BLaER1 (cell line): ENCODE measurements around the gene PODXL.
"Not testable (repeated sequence)": the region's sequence is repeated elsewhere in the genome, so short reads cannot be mapped to it uniquely, and the experiment has no call there.

Experiments used
- H3K27ac ChIP-seq: shearing (Covaris generic); formaldehyde crosslinking; 2 replicates; pipeline ENCODE4 v1.8.1; 2022
- H3K27me3 ChIP-seq: shearing (Covaris generic); formaldehyde crosslinking; 2 replicates; pipeline ENCODE4 v1.8.1; 2022
- H3K36me3 ChIP-seq: shearing (Covaris generic); formaldehyde crosslinking; 2 replicates; pipeline ENCODE4 v1.8.1; 2022
- H3K4me1 ChIP-seq: shearing (Covaris generic); formaldehyde crosslinking; 2 replicates; pipeline ENCODE4 v1.8.1; 2022
- H3K4me2 ChIP-seq: shearing (Covaris generic); formaldehyde crosslinking; 2 replicates; pipeline ENCODE4 v1.8.1; 2022
- H3K4me3 ChIP-seq: shearing (Covaris generic); formaldehyde crosslinking; 2 replicates; pipeline ENCODE4 v1.8.1; 2022
- H3K9ac ChIP-seq: shearing (Covaris generic); formaldehyde crosslinking; 2 replicates; pipeline ENCODE4 v1.8.1; 2022
- H3K9me3 ChIP-seq: shearing (Covaris generic); formaldehyde crosslinking; 2 replicates; pipeline ENCODE4 v1.8.1; 2022
- H4K20me1 ChIP-seq: shearing (Covaris generic); formaldehyde crosslinking; 2 replicates; pipeline ENCODE4 v1.8.1; 2022
- Cebpa-rat ChIP-seq: shearing (Covaris generic); IDR thresholded peaks from 2 replicates; pipeline ENCODE4 v1.8.1; 2022

The PODXL gene

DNA sequence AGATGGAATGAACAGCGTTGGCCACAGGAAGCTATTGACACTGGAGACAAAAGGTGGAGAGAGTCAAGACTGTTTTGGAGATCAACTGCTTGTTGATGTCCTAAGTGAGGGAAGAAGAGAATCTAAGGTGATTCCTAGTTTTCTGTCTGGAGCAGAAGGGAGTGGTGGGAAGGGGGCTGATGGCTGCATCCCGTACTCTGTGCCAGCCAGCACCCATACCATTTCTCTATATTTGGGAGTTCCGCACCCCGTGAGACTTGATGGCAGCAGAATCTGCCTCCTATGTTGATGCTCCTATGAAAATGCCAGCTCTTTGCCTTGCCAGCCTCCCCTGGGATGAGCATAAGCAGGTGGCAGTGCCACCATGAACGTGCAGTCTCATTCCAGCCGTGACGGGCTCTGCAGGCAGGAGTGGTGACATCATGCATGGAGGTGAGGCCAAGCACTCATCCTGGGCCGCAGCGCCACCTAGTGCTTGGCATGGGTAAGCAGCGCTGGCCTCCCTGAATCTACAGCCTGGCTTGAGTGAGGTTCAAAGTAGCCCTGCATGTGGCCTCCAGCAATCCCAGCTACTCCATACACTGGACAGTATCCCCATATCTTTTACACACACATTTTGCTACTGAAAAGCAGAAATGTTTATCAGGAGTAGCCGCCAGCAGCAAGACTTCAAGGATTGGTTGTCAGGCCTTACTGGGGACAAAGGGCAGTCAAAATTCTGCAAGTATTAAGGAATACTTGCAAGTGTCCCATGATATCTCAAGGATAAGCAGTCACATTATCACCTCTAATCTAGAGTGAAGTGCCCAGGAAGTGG lies 43.0 kb downstream of the PODXL start:
- Histone ChIP-seq H3K4me3 (no peak overlapping the region), H3K4me2 (peak overlapping the region; percentile 61), H3K36me3 (peaks cover 25% of the 10 kb centered on the region), H3K9me3 (no peaks in the 10 kb centered on the region), H3K9ac (no peak overlapping the region), H3K27ac (no peak overlapping the region), H3K4me1 (peaks cover 35% of the 10 kb centered on the region), H3K27me3 (no peaks in the 10 kb centered on the region), H4K20me1 (peaks cover 15% of the 10 kb centered on the region; the same call in 1 of the 2 replicates)
- TF ChIP-seq Cebpa-rat: no peak

DNA sequence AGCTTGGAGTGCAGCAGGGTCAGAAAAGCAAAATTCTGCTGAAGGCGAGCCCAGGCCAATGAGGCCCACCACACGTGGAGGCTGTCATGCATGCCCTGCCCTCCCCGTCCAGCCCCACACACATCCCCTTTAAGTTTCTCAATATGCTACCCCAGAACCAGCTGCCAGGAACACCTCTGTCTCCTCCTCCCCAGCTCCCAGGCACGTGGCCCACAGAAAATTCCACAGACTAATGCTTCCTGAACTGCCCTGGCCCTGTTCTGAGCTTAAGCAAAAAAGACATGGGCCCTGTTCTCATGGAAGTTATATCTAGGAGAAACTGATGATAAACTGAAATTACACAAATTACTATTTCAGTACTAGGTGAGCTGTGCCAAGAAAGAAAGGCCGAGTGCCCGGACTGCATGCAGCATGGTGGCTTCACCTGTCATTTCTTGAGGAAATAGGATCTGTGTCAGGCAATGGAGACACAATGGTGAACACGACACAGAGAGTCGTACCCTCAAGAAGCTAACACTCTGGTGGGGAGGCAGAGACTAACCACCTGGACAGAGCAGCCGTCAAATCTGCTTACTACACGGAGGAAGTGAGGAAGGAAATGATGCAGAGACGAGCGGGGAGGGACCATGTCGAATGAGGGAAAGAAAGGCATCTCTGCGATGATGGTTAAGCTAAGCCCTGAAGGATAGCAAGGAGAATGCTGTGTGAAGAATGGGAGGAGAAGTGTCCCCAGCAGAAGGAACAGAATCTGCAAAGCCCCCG lies 44.5 kb downstream of the PODXL start:
- Histone ChIP-seq H3K27ac (no peak overlapping the region), H3K36me3 (peaks cover 29% of the 10 kb centered on the region), H4K20me1 (peaks cover 15% of the 10 kb centered on the region; the same call in 1 of the 2 replicates), H3K27me3 (no peaks in the 10 kb centered on the region), H3K9ac (no peak overlapping the region), H3K4me3 (no peak overlapping the region), H3K9me3 (no peaks in the 10 kb centered on the region), H3K4me2 (peak overlapping the region; percentile 61), H3K4me1 (peaks cover 41% of the 10 kb centered on the region)
- TF ChIP-seq Cebpa-rat: no peak

DNA sequence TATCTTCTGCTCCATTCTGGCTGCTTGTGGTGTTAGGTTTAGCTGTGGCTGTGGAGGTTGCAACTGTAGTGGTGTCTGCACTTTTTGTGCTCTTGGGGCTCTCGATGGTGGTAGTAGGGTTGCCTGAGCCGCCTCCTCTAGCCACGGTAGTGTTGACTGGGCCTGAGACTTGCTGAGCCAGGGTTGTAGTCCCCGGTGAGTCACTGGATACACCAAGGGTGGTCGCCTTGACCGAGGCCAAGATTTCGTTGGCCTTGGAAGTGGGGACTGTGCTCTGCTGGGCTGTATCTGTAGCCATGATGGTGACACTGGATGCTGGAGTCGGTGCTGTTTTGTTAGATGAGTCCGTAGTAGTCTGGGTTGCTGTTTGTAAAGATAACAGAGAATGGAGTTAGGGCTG lies 45.4 kb downstream of the PODXL start:
- Histone ChIP-seq H3K27ac (no peak overlapping the region), H3K36me3 (peaks cover 38% of the 10 kb centered on the region), H3K4me3 (no peak overlapping the region), H3K9me3 (no peaks in the 10 kb centered on the region), H3K27me3 (no peaks in the 10 kb centered on the region), H3K9ac (no peak overlapping the region), H4K20me1 (peaks cover 15% of the 10 kb centered on the region; the same call in 1 of the 2 replicates), H3K4me2 (no peak overlapping the region), H3K4me1 (peaks cover 41% of the 10 kb centered on the region)
- TF ChIP-seq Cebpa-rat: no peak

GRCh38 chr7:131509781-131510180 lies 46.6 kb downstream of the PODXL start:
- Histone ChIP-seq H3K9ac (no peak overlapping the region), H3K27me3 (no peaks in the 10 kb centered on the region), H3K27ac (no peak overlapping the region), H3K4me3 (no peak overlapping the region), H4K20me1 (peaks cover 15% of the 10 kb centered on the region; the same call in 1 of the 2 replicates), H3K36me3 (peaks cover 51% of the 10 kb centered on the region), H3K9me3 (no peaks in the 10 kb centered on the region), H3K4me1 (peaks cover 41% of the 10 kb centered on the region), H3K4me2 (no peak overlapping the region)
- TF ChIP-seq Cebpa-rat: no peak

- no peaks in the 10 kb centered on the region for H3K9me3 ChIP-seq
- H3K4me1 ChIP-seq: peaks cover 39% of the 10 kb centered on the region
- peaks cover 59% of the 10 kb centered on the region for H3K36me3 ChIP-seq
- H3K4me2 ChIP-seq: no peak overlapping the region
- H3K27ac ChIP-seq: no peak overlapping the region
- H3K4me3 ChIP-seq: no peak overlapping the region
- H4K20me1 ChIP-seq: peaks cover 15% of the 10 kb centered on the region; the same call in 1 of the 2 replicates
- no peak overlapping the region for H3K9ac ChIP-seq
- no peaks in the 10 kb centered on the region for H3K27me3 ChIP-seq
- no peak for TF ChIP-seq Cebpa-rat
Observed at GRCh38 chr7:131508754-131509486, 47.5 kb downstream of the PODXL start.

DNA sequence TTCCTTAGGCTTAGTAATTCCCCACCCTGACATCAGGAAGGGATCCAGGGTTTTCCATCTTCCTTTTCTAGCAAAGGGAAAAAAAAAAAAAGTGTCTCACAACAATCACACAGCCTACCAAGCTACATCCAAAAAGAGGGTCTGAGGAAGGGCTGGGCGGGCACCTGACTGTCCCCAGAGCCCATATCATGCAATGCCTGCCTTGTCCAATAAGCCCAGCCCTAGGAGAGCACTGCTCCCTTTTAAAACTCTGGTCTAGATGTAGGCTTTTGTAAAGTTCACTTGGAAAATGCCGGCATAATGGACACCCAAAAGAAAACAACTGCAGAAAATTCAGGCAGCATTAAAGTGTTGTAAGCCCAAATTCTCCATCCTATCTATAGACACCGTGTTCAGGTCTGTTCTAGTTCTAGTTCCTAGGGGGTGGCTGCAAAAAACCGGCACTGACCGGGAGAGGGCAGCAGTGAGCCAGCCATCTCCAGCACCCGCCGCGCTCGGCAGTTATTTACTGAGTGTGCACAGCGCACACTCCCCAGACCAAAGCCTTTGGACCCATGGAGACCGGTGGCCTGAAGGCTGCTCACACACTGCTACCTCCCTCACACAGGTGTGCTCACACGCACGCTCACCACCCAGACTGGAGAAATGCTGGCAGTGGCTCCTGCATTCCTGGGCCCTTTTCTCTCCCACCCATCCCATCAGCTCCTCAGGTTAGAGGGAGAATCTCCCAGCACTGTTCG lies 48.7 kb downstream of the PODXL start:
- H3K9ac ChIP-seq: no peak overlapping the region
- peak overlapping the region; percentile 20; the same call in 1 of the 2 replicates for H3K4me2 ChIP-seq
- no peaks in the 10 kb centered on the region for H3K9me3 ChIP-seq
- H3K4me3 ChIP-seq: no peak overlapping the region
- H3K27me3 ChIP-seq: no peaks in the 10 kb centered on the region
- no peak overlapping the region for H3K27ac ChIP-seq
- peaks cover 67% of the 10 kb centered on the region for H3K36me3 ChIP-seq
- H4K20me1 ChIP-seq: peaks cover 8% of the 10 kb centered on the region; the same call in 1 of the 2 replicates
- no peak for TF ChIP-seq Cebpa-rat
- peaks cover 37% of the 10 kb centered on the region for H3K4me1 ChIP-seq

- H3K9ac ChIP-seq: no peak overlapping the region
- TF ChIP-seq Cebpa-rat: no peak
- H3K4me1 ChIP-seq: peaks cover 37% of the 10 kb centered on the region
- no peak overlapping the region for H3K4me3 ChIP-seq
- no peak overlapping the region for H3K4me2 ChIP-seq
- H3K36me3 ChIP-seq: peaks cover 67% of the 10 kb centered on the region
- no peak overlapping the region for H3K27ac ChIP-seq
- H3K27me3 ChIP-seq: no peaks in the 10 kb centered on the region
- H3K9me3 ChIP-seq: no peaks in the 10 kb centered on the region
- H4K20me1 ChIP-seq: 0 out of 2 replicates have a peak, but pooled peaks cover 9% of the 10 kb centered on the region
Observed at GRCh38 chr7:131506597-131506996, 49.8 kb downstream of the PODXL start.

- Histone ChIP-seq H3K36me3 (peaks cover 62% of the 10 kb centered on the region), H3K9me3 (no peaks in the 10 kb centered on the region), H3K4me1 (peaks cover 44% of the 10 kb centered on the region), H3K27me3 (no peaks in the 10 kb centered on the region), H4K20me1 (peaks cover 14% of the 10 kb centered on the region; the same call in 1 of the 2 replicates), H3K27ac (no peak overlapping the region), H3K9ac (no peak overlapping the region), H3K4me2 (no peak overlapping the region), H3K4me3 (no peak overlapping the region)
- no peak for TF ChIP-seq Cebpa-rat
Observed at GRCh38 chr7:131505636-131506557, 50.5 kb downstream of the PODXL start.

- peaks cover 62% of the 10 kb centered on the region for H3K36me3 ChIP-seq
- H3K9ac ChIP-seq: not testable (repeated sequence)
Observed at GRCh38 chr7:131505037-131505620, 51.3 kb downstream of the PODXL start.

More at GRCh38 chr7:131505037-131505620, 51.3 kb downstream of the PODXL start:
- not testable (repeated sequence) for H3K9me3 ChIP-seq, H3K4me3 ChIP-seq, H3K27me3 ChIP-seq, H3K4me2 ChIP-seq, H3K27ac ChIP-seq
- peaks cover 52% of the 10 kb centered on the region for H3K4me1 ChIP-seq
- peaks cover 16% of the 10 kb centered on the region; the same call in 1 of the 2 replicates for H4K20me1 ChIP-seq
